HG02970 (cell line): ENCODE results near the gene MYLK.

Experiments
- ATAC-seq: cut with Tn5 transposase; IDR thresholded peaks from one replicate; pipeline ENCODE4 v1.9.1; 2021; ENCODE audit warnings: mild to moderate bottlenecking, moderate library complexity, moderate number of reproducible peaks; ENCODE audit not compliant: unreplicated experiment, low FRiP score

MYLK gene

DNA sequence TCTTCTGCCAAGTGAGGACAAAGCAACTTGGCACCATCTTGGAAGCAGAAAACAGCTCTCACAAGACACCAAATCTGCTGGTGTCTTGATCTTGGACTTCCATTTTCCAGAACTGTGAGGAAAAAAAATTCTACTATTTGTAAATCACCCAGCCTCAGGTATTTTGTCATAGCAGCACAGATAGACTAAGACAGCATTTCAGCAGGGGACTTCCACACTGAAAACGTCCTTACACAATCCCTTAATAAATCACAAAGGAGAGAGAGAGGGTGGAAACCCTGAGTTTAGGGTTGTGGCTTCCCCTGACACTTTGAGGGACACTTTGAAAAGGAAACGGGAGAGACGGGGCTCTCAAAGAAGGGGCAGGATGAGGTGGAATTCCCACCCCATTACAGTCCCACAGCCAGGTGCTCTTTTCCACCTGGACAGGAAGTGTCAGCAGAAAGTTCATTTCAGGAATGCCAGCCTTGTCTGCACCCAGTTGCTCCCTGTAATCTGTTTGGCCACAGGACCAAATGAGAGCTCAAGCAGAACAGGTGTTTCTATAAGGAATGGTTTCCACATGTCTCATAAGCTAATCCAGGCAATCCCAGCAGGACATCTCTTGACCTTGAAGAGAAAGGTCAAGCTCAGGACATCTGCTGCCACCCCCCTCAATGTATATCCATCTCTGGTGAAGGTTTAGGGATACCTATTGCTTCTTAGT, 51.3 kb downstream of the MYLK start:
- ATAC-seq = no peak

DNA sequence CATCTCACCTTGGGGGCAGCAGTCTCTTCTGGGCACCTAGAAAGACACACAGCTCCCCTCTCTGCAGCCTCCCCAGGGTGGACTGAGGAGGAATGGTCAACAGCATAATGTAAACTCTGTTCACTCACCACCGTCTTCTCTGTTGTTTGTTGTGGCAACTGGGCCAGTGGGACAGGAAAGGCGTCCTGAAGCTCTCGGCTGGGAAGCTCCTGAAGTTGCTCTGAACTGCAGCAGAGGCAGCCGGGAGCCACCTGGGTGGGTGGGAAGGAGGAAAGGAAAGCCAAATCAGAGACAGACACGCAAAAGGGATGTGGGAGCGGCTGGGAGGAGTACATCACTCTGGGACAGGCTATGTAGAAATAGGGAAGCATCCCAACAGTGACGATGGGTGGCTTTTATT, 52.7 kb downstream of the MYLK start:
- no peak for ATAC-seq

DNA sequence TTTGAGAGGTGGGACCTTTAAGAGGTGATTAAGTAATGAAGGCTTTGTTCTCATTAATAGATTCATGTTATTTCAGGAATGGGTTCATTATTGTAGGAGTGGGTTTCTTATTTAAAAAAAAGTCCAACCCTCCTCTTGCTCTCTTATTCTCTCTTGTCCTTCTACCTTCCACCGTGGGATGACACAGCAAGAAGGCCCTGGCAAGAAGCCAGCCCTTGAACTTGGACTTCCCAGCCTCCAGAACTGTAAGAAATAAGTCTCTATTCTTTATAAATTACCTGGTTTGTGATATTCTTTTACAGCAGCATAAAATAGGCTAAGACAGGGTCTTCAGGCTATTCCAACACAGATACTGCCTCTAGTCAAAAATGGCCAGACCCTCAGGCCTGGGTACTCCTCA, 62.2 kb downstream of the MYLK start:
- no peak for ATAC-seq

DNA sequence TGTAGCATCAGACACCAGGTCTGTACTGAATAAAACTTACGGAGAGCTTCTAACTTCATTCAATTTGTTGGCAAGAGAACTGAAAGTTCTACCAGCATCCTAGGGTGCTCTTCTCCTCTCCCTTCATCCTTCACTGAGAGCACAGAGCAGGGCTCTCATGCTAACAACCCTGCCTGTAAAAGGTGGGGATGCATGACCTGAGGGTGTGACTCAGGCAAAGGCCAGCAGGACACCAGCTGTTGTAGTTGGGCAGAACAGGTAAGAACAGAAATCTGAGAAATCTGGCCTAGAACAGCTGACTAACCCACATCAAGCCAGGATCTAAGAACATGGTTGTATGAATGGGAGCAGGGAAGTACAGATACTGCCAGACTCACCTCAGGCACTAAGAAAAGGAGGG, 64.2 kb downstream of the MYLK start:
- ATAC-seq = no peak

DNA sequence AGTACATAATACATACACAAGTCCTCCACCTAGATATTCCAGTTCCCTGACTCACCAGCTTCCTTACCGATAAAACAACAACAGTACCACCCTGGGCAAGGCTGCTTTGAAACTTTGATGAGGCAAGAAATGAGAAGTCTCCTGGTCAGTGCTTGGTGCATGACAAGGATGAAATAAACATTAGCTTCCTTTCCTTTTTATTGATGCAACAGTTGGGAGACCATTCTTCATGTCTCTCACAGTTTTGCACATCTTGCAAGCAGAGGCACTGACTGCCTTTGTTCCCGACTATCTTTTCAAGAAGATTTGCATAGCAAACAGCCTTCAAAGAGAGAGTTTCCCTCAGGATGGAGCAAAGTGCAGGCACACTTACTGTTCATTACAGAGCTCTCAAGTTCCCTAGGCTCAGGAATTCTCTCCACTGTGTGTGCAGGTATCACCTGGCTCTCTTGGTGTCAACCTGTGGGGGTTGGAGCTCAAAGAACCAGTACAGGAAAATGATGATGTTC, 65.2 kb downstream of the MYLK start:
- no peak for ATAC-seq

DNA sequence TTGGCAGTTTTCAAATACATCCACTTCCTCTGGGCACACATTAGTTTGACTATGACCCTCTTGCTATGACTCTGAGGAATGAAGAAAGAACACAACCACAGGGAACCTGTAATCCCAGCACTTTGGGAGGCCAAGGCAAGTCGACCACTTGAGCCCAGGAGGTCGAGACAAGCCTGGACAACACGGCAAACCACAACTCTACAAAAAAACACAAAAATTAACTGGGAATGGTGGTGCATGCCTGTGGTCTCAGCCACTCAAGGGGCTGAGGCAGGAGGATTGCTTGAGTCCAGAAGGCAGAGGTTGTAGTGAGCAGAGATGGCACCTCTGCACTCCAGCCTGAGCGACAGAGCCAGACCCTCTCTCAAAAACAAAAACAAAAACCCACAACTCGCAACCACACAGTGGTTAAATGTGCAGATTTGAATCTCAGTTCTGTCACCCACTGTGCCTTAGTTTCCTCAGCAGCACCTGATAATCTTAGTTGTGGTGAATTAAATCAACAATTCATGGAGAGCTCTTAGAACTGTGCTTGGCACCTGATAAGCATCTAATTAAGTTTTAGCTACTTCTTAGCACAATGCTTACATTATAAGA, 65.7 kb downstream of the MYLK start:
- ATAC-seq = no peak

DNA sequence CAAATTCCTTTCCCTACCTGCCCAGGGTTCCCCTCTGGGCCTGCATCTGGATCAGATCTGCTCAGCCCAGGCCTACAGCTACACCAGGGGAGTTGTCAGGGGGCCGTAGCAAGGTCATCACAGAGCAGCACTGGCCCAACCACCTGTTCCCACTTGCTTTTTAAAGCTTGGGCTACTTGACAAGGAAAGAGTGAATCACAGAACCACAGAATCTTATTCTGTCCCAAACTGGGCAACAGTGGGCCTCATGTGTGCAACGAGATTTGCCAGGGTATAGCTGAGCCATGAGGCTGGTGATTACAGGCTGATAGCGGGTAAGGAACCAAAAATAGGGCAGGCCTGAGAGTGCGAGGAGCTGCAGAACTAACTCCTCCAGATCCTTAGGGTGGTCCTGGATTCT, 66.7 kb downstream of the MYLK start:
- ATAC-seq = no peak

DNA sequence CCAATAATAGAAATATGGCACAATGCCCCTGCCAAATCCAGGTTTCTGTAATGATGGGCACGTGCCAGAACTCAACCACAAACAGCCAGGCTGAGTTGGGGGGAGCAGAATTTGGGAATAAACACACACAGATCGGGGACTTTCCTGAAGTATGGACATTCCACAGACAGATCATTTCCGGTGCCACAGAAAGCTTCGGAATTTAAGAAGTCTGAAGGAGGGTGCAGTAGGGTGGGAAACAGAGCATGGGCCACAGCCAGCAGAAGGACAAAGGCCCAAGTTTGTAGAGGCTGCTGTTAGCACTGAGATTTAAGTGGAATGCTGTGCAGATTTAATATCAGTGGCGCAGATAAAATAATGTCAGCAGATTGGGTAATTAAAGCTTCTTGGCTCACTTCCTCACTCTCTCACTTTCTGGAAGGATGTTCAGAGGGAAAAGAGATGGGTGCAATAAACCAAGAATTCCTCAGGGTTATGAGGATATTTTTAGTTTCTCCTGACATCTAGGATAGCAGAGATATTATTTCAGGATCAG, 67.4 kb downstream of the MYLK start:
- ATAC-seq = no peak

DNA sequence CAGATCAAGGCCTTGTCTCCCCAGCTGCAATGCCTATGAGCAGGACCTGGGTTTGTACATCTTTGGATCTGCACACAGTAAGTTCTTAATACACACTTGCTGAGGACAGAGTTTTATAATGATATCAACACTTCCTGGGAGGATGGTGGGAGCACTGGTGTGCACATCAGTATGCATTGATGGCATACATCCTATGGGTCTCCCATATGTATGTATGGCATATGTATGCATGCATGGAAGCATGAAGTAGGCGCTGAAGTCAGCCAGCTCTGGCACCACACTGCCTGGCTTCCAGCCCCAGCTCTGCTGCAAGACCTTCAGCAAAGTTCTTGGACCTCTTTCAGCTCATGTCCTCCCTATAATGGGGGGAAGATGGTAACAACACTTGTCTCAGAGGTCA, 68.2 kb downstream of the MYLK start:
- no peak for ATAC-seq

DNA sequence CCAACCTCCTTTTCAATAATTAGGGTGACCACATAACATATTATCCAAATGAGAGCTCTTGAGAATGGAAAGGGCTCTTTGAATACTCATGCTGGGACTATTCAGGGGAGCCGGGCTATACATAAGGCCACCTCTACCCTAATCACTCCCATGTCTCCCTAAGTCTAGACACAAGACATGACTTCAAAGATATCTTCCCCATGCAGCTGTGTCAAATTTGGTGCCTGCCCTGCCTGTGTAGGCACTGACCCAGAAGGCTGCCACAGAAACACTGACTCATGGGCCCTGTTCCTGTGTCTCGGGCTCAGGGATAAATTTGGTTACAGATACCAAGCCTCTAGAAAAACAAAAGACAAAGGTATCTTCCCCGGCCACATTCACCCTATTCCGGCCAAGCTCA, 70.3 kb downstream of the MYLK start:
- ATAC-seq = no peak

DNA sequence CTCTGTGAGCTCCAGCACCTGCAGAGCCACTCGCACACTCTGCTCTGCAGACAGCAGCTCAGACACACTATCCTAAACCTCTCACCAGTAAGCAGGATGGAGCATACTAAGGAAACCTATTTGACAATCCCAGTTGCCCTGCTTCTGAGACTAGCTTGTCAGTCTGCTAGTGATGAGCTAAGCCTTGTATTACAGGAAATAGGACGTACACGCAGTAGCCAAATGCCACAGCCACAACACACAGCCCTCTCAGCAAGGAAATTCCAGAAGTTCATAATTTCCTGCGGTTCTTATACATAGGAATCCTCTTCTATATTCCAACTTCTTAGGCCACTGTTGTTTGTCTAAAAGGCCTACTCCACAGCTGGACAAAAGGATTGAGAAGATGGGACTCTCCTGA, 74.5 kb downstream of the MYLK start:
- no peak for ATAC-seq

DNA sequence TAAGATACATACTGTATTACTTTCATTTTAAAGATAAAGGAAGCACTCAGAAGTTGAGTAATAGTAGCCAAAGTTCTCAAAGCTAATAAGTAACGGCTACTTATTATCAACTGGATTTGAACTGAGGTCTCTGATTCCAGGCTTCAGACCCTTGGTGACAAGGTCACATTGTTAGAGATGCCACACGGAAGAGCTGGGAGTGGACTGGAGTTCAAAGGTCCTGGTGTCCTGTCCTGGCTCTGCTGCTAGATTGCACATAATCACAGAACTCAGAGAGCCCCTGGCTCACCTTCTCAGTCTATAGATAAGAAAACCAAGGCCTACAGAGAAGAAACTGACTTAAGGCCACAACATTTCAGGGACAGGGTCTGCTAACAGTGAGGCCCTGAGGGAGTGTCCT, 75.3 kb downstream of the MYLK start:
- ATAC-seq = no peak

DNA sequence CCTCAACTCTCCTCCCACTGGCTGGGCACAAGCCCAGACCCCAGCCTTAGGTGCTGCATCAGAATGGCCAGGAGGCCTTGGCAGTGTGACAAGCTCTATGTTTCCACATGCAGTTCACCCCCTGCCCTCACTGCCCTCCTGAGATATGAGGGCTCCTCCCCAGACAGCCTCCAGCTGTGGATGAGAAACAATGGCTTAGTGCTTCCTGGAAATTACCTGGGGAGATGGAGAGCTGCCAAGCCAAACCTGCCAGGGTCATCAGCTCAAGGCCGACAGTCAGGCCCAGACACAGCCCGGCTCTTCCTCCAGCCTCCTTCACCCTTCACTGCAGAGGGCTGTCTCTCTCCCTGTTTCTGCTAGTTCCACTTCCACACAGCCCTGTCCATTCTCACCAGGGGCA, 76.3 kb downstream of the MYLK start:
- ATAC-seq = no peak

DNA sequence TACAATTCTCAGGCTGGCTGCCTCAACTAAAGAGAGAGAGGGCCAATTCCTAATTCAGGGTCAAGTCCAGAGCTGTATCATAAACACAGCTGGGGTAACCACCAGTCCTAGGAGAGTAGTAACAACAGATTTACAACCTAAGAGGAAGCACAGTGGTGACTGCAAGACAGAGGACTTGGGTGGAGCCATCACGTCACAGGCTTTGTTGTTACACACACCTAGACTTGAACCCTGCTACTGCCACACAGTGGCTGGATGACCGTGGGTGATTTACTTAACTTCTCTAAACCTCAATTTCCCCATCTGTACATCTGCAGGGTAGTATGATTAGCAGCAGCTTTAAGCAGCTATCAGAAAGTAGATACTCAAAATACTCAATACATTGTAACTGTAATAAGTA, 78.6 kb downstream of the MYLK start:
- no peak for ATAC-seq

DNA sequence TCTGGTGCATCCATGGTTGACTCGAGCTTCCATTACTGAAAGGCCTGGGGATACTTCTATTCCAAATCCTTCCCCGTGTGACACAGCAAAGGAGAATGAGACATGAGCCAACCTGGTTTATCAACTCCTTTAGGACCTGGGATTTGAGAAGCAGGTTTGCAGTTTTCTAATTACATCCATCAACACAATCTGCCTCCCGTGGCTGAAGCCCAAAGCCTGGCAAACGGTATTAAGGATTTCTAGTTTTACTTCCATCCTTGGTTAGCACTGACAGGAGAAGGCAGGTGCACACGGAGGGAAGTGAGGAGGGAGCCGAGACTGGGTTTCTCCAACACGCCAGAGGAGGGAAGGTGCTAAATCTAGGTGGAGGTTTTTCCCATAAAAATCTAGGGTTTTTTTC, 79.0 kb downstream of the MYLK start:
- ATAC-seq = no peak

DNA sequence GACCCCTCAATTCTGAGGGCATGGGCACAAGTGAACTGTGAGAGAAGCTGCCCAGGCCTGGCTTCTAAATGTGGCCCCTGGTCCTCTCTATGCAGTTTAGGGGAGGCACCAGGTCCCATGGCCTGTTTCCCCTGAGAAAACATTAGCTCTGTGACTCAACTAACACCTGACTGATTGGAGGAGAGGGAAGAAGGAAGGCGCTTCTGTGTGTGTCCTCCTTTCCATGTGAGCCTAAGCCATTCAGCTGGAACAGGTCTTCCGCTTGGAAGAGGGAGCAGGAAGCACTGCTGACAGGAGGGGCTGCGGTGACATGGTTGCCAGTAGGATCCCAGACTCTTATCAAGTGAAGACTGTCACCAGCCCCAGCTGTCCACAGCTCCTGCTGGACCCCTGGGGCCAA, 79.5 kb downstream of the MYLK start:
- no peak for ATAC-seq

DNA sequence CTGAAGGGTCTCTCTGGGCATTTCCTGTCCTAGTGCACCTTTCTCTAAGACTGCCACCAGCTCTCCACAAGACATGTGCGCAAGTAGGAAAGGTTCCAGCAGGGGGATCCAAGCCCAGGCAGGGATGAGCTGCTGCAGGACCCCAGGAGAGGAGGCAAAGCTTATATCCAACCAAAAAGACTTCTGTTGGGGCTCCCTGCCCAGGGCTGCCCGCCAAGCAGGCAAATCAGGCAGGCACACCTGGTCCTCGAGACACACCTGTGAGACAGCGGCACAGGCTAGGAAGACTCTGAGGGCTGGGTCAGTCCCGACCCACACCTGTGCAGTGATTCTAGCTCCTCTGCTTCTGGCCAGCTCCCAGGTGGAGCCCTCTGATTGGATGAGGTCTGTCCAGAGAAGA, 80.6 kb downstream of the MYLK start:
- no peak for ATAC-seq

DNA sequence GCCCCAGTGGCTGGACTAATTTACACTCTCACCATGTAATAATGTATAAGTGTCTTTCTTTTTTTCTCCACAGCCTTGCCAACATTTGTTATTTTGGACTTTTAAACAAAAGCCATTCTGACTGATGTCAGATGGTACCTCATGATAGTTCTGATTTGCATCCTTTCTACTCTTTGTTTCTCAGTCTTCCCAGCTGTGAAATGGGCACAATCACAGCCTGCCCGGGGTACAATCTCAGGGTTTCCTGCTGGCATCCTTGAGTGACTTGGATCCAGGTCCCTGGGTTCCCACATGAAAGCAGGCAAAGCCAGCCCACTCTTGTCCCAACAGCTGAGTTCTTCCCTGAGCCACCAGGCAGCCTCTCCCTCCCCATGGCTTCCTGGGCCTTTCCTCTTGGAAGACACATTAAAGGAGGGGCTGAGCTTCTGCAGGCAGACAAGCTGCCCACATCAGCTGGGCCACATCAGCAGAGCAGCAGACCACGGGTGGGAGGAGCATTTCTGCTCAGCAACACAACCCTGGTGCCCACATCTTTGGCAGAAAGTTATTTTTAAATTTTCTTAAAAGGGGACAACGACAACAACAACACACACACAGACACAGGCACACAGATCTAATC, 82.0 kb downstream of the MYLK start:
- no peak for ATAC-seq

DNA sequence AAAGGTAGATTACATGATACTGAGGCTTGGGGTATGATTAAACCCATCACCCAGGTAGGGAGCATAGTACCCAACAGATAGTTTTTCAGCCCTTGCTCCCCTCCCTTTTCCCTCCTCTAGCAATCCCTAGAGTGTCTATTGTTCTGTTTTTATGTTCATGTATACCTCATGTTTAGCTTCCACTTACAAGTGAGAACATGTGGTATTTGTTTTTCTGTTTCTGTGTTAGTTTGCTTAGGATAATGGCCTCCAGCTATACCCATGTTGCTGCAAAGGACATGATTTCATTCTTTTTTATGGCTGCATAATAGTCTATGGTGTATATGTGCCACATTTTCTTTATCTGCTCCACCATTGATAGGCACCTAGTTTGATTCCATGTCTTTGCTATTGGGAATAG, 82.7 kb downstream of the MYLK start:
- no peak for ATAC-seq

DNA sequence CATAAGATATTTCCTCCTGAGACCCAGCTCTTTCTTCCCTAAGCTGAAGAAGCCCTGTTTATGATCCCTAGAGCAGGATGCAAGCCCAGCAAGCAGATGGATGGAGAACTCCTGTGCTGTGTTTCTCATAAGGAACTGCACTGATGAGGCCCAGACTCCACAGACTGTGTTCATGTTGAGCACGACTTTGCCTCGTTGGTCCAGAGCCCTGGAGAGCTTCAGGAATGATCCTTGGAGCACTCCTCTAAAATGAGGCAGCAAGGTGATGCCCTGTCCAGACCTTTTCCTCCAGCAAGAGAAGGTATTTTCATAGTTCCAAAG, 83.8 kb downstream of the MYLK start:
- ATAC-seq = no peak

DNA sequence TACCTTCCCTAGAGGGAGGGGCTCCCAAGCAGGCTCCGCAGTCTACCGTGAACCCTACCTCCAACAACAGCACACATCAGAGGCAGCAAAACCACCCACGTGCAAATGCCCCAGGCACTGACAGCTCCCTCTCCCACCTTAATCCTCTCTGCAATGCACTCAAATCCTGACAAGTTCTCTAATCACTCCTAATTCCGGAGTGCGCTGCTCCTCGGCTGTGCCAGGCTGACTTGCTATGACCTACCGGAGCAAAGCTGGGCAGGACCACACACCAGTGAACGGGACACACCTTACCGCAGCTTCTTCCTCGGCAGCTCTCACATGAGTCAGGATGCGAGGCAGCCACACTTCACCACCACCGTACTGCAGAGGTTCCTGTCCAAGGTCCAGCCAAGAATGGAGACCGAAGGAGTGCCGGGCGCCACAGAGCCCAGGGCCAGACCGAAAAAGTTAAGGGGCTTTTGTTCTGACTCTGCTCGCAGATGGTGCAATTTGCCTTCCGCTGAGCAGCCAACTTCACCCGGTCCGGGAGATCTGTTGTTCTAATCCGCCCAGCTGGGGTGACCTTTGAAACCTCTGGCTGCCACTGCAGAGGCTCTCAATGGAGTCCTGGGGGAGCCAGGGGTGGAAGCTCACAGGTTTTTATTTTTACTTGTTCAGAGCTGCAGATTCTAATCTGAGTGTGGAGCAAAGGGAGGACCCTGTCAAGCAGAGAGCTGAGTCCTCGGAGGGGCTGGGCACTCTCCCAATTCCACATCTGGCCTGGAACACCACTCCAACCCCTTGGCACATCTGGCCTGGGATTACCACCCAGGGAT, 84.4 kb downstream of the MYLK start:
- ATAC-seq = no peak
